Activated CD4-positive, alpha-beta T cell treated with anti-CD3 and anti-CD28 coated beads, Interleukin-2, amount 50 U/mL, for 16 hours (primary cell): ENCODE measurements around the gene CAPG.
A peak's percentile ranks its signal among the peaks of the same experiment; 100 is the strongest.
"Not testable (repeated sequence)": the region's sequence is repeated elsewhere in the genome, so short reads cannot be mapped to it uniquely, and the experiment has no call there.

Experiments
- DNase-seq: peaks from one replicate; pipeline ENCODE4 v3.0.0-alpha.2; 2020

The CAPG gene

GRCh38 chr2:85409845-85410583 lies at the start of gene CAPG:
CAPG (minus strand) TSS chr2:85410366; CDS start chr2:85402145, 8,221 bp downstream.
- DNase-seq = peak; percentile 50

GRCh38 chr2:85459771-85460170 lies 49.6 kb upstream of the CAPG start:
- DNase-seq = no peak

GRCh38 chr2:85458601-85459563 lies 48.7 kb upstream of the CAPG start:
- DNase-seq = no peak

- no peak for DNase-seq
Observed at GRCh38 chr2:85457877-85458316, 47.7 kb upstream of the CAPG start.

- no peak for DNase-seq
Observed at GRCh38 chr2:85457043-85457442, 46.9 kb upstream of the CAPG start.

- DNase-seq = no peak
Observed at GRCh38 chr2:85455552-85456090, 45.5 kb upstream of the CAPG start.

GRCh38 chr2:85453571-85453970 lies 43.4 kb upstream of the CAPG start:
- no peak for DNase-seq

GRCh38 chr2:85452237-85452636 lies 42.1 kb upstream of the CAPG start:
- DNase-seq = no peak

- DNase-seq = no peak
Observed at GRCh38 chr2:85449214-85449588, 39.0 kb upstream of the CAPG start.

- no peak for DNase-seq
Observed at GRCh38 chr2:85448461-85449213, 38.5 kb upstream of the CAPG start.

- no peak for DNase-seq
Observed at GRCh38 chr2:85447222-85447585, 37.0 kb upstream of the CAPG start.

GRCh38 chr2:85446296-85447221 lies 36.4 kb upstream of the CAPG start:
- no peak for DNase-seq

- no peak for DNase-seq
Observed at GRCh38 chr2:85445316-85446295, 35.4 kb upstream of the CAPG start.

- no peak for DNase-seq
Observed at GRCh38 chr2:85444629-85445172, 34.5 kb upstream of the CAPG start.

GRCh38 chr2:85441864-85442263 lies 31.7 kb upstream of the CAPG start:
- DNase-seq = no peak

- no peak for DNase-seq
Observed at GRCh38 chr2:85440729-85441128, 30.6 kb upstream of the CAPG start.

GRCh38 chr2:85439986-85440385 lies 29.8 kb upstream of the CAPG start:
- peak; percentile 79 for DNase-seq

- DNase-seq = not testable (repeated sequence)
Observed at GRCh38 chr2:85439569-85439968, 29.4 kb upstream of the CAPG start.

- no peak for DNase-seq
Observed at GRCh38 chr2:85439025-85439472, 28.9 kb upstream of the CAPG start.
